ENCODE data around the gene TENM4. TPM values are rescaled to one million over a fixed set of nuclear protein-coding genes. Genes with fewer than 3 reads are reported as not detected.

Gene TENM4
- total and polyA plus RNA-seq, 2 of the 13 experiments (the other 11 are each of a cell fraction or from before 2014, with no cell fraction given) = not detected

DNA sequence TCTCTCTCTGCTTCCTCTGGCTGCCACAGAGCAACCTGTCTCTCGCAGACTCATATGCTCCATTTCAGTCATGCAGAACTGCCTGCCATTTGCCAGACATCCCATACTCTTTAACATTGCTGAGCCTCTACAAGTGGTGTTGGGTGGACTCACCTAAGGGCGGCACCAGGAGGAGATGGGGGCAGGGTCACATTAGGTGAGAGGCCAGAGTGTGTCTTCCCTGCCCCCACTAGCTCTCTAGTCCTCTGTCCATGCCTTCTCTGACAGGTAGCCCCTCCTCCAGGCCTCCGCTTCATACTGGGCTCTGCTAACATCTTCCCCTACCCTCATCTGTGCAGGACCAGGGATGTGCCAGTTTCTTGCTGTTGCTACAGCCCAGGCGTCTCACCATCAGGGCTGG, 366.3 kb downstream of the TENM4 start:
- TF ChIP-seq ZNF34 (CRISPR knock-in tag; IDR thresholded peaks at IDR 0.05; ENCODE audit: borderline replicate concordance) = no peak
- TF ChIP-seq CCDC6 (CRISPR knock-in tag; IDR thresholded peaks at IDR 0.05) = no peak
- TF ChIP-seq RNF2 (conservative IDR thresholded peaks at IDR 0.05; ENCODE audit: low read depth) = no peak
- TF ChIP-seq ZNF530 (CRISPR knock-in tag; IDR thresholded peaks at IDR 0.05; ENCODE audit: low read depth) = no peak
- TF ChIP-seq, protein P1, sequence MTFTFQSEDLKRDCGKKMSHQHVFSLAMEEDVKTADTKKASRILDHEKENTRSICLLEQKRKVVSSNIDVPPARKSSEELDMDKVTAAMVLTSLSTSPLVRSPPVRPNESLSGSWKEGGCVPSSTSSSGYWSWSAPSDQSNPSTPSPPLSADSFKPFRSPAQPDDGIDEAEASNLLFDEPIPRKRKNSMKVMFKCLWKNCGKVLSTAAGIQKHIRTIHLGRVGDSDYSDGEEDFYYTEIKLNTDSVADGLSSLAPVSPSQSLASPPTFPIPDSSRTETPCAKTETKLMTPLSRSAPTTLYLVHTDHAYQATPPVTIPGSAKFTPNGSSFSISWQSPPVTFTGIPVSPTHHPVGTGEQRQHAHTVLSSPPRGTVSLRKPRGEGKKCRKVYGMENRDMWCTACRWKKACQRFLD (CRISPR knock-in tag; IDR thresholded peaks at IDR 0.05; ENCODE audit: borderline replicate concordance) = no peak
- no peak for TF ChIP-seq CENPX (CRISPR knock-in tag; IDR thresholded peaks at IDR 0.05)
- no peak for TF ChIP-seq NR2C2 (CRISPR knock-in tag; IDR thresholded peaks at IDR 0.05; ENCODE audit: borderline replicate concordance)
- TF ChIP-seq SIN3B (IDR thresholded peaks at IDR 0.05; ENCODE audit: low read length) = no peak
- no peak for TF ChIP-seq ZNF501 (CRISPR knock-in tag; IDR thresholded peaks at IDR 0.05)
- TF ChIP-seq NKX3-1 (CRISPR knock-in tag; IDR thresholded peaks at IDR 0.05) = no peak
- TF ChIP-seq, protein P2, sequence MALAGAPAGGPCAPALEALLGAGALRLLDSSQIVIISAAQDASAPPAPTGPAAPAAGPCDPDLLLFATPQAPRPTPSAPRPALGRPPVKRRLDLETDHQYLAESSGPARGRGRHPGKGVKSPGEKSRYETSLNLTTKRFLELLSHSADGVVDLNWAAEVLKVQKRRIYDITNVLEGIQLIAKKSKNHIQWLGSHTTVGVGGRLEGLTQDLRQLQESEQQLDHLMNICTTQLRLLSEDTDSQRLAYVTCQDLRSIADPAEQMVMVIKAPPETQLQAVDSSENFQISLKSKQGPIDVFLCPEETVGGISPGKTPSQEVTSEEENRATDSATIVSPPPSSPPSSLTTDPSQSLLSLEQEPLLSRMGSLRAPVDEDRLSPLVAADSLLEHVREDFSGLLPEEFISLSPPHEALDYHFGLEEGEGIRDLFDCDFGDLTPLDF (CRISPR knock-in tag; IDR thresholded peaks at IDR 0.05) = no peak
- TF ChIP-seq AGO1 (IDR thresholded peaks at IDR 0.05; ENCODE audit: low read depth, low read length, poor library complexity, severe bottlenecking) = no peak
- TF ChIP-seq ZFP62 (CRISPR knock-in tag; IDR thresholded peaks at IDR 0.05) = no peak
- TF ChIP-seq, protein P3, sequence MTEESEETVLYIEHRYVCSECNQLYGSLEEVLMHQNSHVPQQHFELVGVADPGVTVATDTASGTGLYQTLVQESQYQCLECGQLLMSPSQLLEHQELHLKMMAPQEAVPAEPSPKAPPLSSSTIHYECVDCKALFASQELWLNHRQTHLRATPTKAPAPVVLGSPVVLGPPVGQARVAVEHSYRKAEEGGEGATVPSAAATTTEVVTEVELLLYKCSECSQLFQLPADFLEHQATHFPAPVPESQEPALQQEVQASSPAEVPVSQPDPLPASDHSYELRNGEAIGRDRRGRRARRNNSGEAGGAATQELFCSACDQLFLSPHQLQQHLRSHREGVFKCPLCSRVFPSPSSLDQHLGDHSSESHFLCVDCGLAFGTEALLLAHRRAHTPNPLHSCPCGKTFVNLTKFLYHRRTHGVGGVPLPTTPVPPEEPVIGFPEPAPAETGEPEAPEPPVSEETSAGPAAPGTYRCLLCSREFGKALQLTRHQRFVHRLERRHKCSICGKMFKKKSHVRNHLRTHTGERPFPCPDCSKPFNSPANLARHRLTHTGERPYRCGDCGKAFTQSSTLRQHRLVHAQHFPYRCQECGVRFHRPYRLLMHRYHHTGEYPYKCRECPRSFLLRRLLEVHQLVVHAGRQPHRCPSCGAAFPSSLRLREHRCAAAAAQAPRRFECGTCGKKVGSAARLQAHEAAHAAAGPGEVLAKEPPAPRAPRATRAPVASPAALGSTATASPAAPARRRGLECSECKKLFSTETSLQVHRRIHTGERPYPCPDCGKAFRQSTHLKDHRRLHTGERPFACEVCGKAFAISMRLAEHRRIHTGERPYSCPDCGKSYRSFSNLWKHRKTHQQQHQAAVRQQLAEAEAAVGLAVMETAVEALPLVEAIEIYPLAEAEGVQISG (CRISPR knock-in tag; IDR thresholded peaks at IDR 0.05) = no peak
- TF ChIP-seq, protein P4, sequence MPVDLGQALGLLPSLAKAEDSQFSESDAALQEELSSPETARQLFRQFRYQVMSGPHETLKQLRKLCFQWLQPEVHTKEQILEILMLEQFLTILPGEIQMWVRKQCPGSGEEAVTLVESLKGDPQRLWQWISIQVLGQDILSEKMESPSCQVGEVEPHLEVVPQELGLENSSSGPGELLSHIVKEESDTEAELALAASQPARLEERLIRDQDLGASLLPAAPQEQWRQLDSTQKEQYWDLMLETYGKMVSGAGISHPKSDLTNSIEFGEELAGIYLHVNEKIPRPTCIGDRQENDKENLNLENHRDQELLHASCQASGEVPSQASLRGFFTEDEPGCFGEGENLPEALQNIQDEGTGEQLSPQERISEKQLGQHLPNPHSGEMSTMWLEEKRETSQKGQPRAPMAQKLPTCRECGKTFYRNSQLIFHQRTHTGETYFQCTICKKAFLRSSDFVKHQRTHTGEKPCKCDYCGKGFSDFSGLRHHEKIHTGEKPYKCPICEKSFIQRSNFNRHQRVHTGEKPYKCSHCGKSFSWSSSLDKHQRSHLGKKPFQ (CRISPR knock-in tag; IDR thresholded peaks at IDR 0.05; ENCODE audit: insufficient replicate concordance) = no peak
- Histone ChIP-seq H3K4me1 (ENCODE audit: insufficient read depth, low read length) (no peaks in the 10 kb centered on the region), H3K79me2 (ENCODE audit: insufficient read depth, low read length) (no peaks in the 10 kb centered on the region), H3K27ac (ENCODE audit: extremely low read length, insufficient read depth, low read length) (no peak overlapping the region), H3K4me3 (replicated peaks in 1 of 3; ENCODE audit: insufficient read depth in 1 of 3, low read depth in 2 of 3, low read length in 3 of 3) (no peak overlapping the region), H3K27me3 (ENCODE audit: control insufficient read depth in 1 of 2, insufficient read depth in 2 of 2, low read length in 2 of 2) (peaks cover 0 to 1% of the 10 kb centered on the region in 2 experiments; a peak in 1 of 5 replicates), H4K20me1 (ENCODE audit: insufficient read depth, low read length) (no peaks in the 10 kb centered on the region), H3K4me2 (ENCODE audit: low read depth, low read length) (no peak overlapping the region), H3K36me3 (replicated peaks in 1 of 2; ENCODE audit: control insufficient read depth in 1 of 2, insufficient read depth in 2 of 2, low read length in 2 of 2) (no peaks in the 10 kb centered on the region), H3K9me3 (ENCODE audit: low read length) (no peaks in the 10 kb centered on the region), H2AFZ (ENCODE audit: low read length) (no peak overlapping the region), H3K9ac (ENCODE audit: insufficient read depth, low read depth, low read length) (no peak overlapping the region)
- ChIA-PET POLR2A (no interaction called here), CTCF (ENCODE audit: low intra/inter-chr PET ratio, low total read pairs) (no interaction called here)
- intact Hi-C loops (cut with micrococcal nuclease; ENCODE audit: unreplicated experiment) = no loop called here
- BruUV-seq (replicated peaks) = no TSS peak
- 13% methylated on average over 4 of the region's 4 CpGs for WGBS (ENCODE audit: low lambda C conversion rate)
- no peak for DNase-seq (ENCODE audit: low spot score)
- no peak for FAIRE-seq
- in situ Hi-C loops (cut with HindIII; ENCODE audit: extremely low pct_ligation_motif_present, low pct_unique_long_range_greater_than_20kb) = loop anchor here (10.0 kb wide), 1 partner anchor 430 kb away; no protein-coding TSS in a partner anchor
- no peak for ATAC-seq

All from HepG2 (cell line).